GM21723 (cell line): ENCODE measurements around the gene IGF2BP2.

ENCODE experiments used
- ATAC-seq: cut with Tn5 transposase; IDR thresholded peaks from one replicate; pipeline ENCODE4 v1.9.1; 2021; ENCODE audit warnings: mild to moderate bottlenecking, moderate library complexity; ENCODE audit not compliant: unreplicated experiment

Gene IGF2BP2

GRCh38 chr3:185737740-185738680 is 86.8 kb downstream of the IGF2BP2 start:
- no peak for ATAC-seq

GRCh38 chr3:185737020-185737419 is 87.8 kb downstream of the IGF2BP2 start:
- no peak for ATAC-seq

DNA sequence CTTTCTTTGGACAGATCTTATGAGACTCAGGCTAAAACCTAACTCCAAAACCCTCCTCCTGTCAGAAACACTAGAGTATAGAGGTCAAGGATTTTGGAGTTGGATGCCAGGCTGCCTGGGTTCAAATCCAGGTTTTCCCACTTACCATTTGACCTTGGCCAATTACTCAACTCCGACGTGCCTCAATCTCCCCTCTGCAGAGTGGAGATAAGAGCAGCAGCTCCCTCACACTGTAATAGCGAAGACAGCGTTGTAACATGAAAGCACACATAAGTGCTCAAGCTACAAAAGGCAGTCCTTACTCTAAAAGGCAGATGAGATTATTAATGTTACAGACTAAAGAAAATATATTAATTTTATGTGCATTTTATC is 90.1 kb downstream of the IGF2BP2 start:
- no peak for ATAC-seq

GRCh38 chr3:185733980-185734724 is 90.7 kb downstream of the IGF2BP2 start:
- ATAC-seq, result no peak

GRCh38 chr3:185732782-185733181 is 92.1 kb downstream of the IGF2BP2 start:
- ATAC-seq, result no peak

- ATAC-seq, result no peak
Observed at GRCh38 chr3:185730550-185730949, 94.3 kb downstream of the IGF2BP2 start.

GRCh38 chr3:185729337-185730055 is 95.3 kb downstream of the IGF2BP2 start:
- ATAC-seq, result no peak

DNA sequence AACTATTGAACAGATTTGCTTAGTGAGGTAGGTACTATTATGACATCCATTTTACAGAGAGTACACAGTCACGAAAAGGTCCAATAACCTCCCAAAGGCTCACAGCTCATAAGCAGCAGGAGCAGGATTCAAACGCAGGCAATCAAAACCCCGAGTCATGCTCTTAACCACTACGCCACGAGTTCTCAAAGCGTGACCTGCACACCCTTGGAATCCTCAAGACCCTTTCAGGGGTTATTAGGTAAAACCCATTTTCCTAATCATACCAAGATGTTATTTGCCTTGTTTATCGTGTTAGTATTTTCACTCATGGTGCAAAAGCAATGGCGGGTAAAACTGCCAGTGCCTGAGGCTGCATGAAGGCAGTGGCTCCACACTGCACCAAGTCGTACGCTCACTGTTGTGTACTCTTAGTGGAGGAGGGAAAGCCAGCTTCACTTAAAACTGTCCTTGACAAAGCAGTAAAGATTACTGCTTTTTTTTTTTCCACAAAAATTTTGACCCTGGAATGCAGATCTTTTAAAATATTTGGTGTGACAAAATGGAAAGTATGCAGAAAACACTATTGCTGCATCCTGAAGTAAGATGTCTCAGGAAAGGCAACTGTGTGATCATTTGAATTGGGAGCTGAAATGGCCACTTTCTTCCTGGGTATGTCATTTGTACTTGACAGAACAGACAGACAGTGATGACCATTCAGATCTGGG is 96.1 kb downstream of the IGF2BP2 start:
- no peak for ATAC-seq

- ATAC-seq, result no peak
Observed at GRCh38 chr3:185727873-185728272, 97.0 kb downstream of the IGF2BP2 start.

- ATAC-seq, result no peak
Observed at GRCh38 chr3:185726254-185726967, 98.4 kb downstream of the IGF2BP2 start.

DNA sequence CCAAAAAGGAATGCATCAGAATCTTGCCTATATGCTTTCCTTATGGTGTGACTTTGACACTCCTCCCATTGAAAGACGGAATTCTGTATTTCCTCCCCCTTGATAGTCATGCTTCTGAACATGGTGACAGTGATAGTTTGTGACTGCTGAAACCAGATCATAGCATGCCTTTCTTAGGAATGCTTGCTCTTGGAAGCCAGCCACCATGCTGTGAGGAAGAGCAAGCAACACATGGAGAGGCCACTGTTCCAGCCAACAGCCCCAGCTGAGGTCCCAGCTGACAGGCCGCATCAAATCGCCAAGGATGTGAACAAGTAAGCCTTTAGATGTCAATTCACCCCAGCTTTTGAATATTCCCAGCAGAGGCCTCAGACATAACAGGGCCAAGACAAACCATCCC is 100.1 kb downstream of the IGF2BP2 start:
- ATAC-seq, result no peak

GRCh38 chr3:185724251-185724650 is 100.6 kb downstream of the IGF2BP2 start:
- no peak for ATAC-seq

GRCh38 chr3:185722881-185723280 is 102.0 kb downstream of the IGF2BP2 start:
- ATAC-seq, result no peak

- ATAC-seq, result no peak
Observed at GRCh38 chr3:185721970-185722369, 102.9 kb downstream of the IGF2BP2 start.

- ATAC-seq, result no peak
Observed at GRCh38 chr3:185720326-185720725, 104.5 kb downstream of the IGF2BP2 start.

DNA sequence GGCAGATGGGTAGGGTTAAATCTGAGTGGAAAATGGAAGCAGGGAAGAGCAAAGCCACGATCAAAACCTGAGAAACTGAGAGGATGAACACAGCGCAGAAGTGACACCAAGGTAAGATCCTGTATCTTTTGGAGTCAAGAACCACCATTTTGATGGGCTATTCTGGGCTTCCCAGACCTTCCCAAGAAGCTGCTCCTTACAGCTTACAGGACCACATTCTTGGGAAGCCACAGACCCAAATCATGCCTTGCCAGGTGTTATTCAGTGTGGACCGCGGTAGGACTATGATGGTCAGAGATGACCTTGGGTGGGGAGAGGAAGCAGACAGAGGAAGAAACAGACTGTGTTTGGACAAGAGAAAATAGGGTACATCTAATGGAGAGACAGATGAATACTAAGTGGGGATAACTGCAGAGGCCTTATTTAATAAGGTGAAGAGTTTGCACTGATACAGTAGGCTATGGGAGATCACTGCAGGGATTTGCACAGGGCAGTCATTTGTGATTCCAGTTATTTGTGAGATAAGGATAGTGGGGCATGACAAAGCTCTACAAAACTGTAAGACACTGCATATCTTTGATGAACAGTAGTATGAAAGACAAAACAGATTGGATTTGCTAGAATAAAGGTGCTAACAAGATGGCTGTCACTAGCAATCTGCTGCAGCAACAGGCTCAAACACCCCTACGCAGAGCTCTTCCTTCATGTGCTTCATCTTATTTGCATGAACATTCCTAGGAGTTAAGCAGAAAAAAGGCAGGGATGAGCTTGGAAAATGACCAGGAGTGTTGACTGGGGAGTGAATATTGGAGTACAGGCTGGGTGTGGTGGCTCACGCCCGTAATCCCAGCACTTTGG is 105.9 kb downstream of the IGF2BP2 start:
- ATAC-seq, result no peak

DNA sequence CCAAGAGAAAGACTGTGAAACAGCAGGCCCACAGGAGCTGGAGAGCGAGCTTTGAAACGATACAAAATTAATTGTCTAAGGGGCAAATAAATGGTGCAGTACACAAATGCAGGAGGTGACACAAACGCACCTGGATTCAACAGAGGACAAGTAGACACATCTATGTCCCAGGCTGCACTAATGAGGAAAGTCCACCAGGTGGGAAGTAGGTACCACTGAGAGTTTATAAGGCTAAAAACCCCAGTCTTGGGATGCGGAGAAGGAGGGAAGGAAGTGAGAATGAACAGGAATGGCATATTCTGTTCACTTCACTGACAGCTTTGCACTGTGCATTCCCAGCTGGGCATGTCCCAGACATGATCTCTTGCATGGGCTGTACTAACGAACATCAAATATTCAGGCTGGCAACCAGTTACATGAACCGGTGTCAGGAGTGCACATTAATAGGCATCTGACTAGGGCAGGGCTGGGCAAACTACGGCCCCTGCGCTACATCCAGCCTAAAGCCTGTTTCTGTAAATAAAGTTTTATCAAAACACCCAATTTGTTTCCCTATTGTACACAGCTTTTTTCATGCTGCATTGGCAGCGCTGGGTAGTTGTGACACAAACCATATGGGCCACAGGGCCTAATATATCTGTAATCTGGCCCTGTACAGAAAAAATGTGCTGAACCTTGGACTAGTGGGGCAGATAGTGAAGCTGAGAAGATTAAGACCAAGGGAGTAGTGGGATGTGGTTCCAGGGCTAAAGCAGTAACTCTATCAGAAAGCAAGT is 107.0 kb downstream of the IGF2BP2 start:
- ATAC-seq, result no peak

GRCh38 chr3:185717121-185717520 is 107.7 kb downstream of the IGF2BP2 start:
- ATAC-seq, result no peak
